SK-N-SH (cell line): ENCODE results near the gene AGFG2. TPM values are rescaled to one million over a fixed set of nuclear protein-coding genes. Genes with fewer than 3 reads are reported as not detected.

Source experiments
- CTCF ChIA-PET: fragments of 300-600, 350-600 bp; formaldehyde crosslinking; extraction: SDS; loops from one replicate; lab custom pipeline; 2021; lab: Yijun Ruan, JAX
- POLR2A ChIA-PET: fragments of 350-600 bp; sonication (Branson Sonifier 250); formaldehyde crosslinking; extraction: SDS; loops from one replicate; lab custom pipeline; 2020; ENCODE audit warnings: antibody characterized with exemption, inconsistent platforms; lab: Yijun Ruan, JAX
- DNase-seq: peaks from one replicate; pipeline ENCODE4 v3.0.0; 2012
- H2AFZ ChIP-seq: fragments of 200-600 bp; sonication (generic); 2 replicates; pipeline ENCODE4 v1.8.1; 2016; ENCODE audit warnings: antibody characterized with exemption, mild to moderate bottlenecking, low read depth
- H3F3A ChIP-seq: fragments of 200-600 bp; sonication (generic); replicated peaks from 2 replicates; pipeline ENCODE3; 2016; ENCODE audit warnings: antibody characterized with exemption, mild to moderate bottlenecking; ENCODE audit not compliant: insufficient read depth
- H3K27ac ChIP-seq, 2 experiments: fragments of 200-500 bp in 1 of 2; fragments of 200-600 bp in 1 of 2; sonication (Bioruptor generic) in 1 of 2; sonication (generic), shearing (Covaris generic) in 1 of 2; 2 replicates each; pipeline versions ENCODE4 v1.5.1 to v1.6.1; 2014 to 2016; ENCODE audit warnings: low read depth in 2 of 2, inconsistent platforms in 1 of 2, low read length in 1 of 2, mild to moderate bottlenecking in 1 of 2, mixed read lengths in 1 of 2
- H3K27me3 ChIP-seq: fragments of 200-600 bp; sonication (generic), shearing (Covaris generic); 2 replicates; pipeline ENCODE4 v1.6.1; 2016; ENCODE audit warnings: mixed run types; ENCODE audit not compliant: insufficient read depth
- H3K36me3 ChIP-seq, 2 experiments: fragments of 200-500 bp in 1 of 2; fragments of 200-600 bp in 1 of 2; sonication (Bioruptor generic) in 1 of 2; sonication (generic) in 1 of 2; replicated peaks in 1 of 2; 2 replicates each; pipeline versions ENCODE3 to v1.5.1; 2014 to 2016; ENCODE audit warnings: low read length in 1 of 2, mild to moderate bottlenecking in 1 of 2; ENCODE audit not compliant: insufficient read depth in 2 of 2, control insufficient read depth in 1 of 2
- H3K4me1 ChIP-seq, 2 experiments: fragments of 200-500 bp in 1 of 2; fragments of 200-600 bp in 1 of 2; sonication (Bioruptor generic) in 1 of 2; sonication (generic), shearing (Covaris generic) in 1 of 2; 2 replicates each; pipeline versions ENCODE4 v1.5.1 to v1.6.1; 2014 to 2016; ENCODE audit warnings: low read depth in 1 of 2, low read length in 1 of 2, mixed run types in 1 of 2; ENCODE audit not compliant: insufficient read depth in 2 of 2, control insufficient read depth in 1 of 2
- H3K4me2 ChIP-seq: fragments of 200-600 bp; sonication (generic), shearing (Covaris generic); 2 replicates; pipeline ENCODE4 v1.6.1; 2017; ENCODE audit warnings: mixed run types
- H3K4me3 ChIP-seq, 2 experiments: fragments of 200-500 bp in 1 of 2; fragments of 200-600 bp in 1 of 2; sonication (Bioruptor generic) in 1 of 2; sonication (generic), shearing (Covaris generic) in 1 of 2; 2 replicates each; pipeline versions ENCODE4 v1.5.1 to v1.8.1; 2014 to 2016; ENCODE audit warnings: low read depth in 2 of 2, inconsistent platforms in 1 of 2, low read length in 1 of 2, mild to moderate bottlenecking in 1 of 2, mixed read lengths in 1 of 2, moderate library complexity in 1 of 2
- H3K79me2 ChIP-seq: fragments of 200-600 bp; sonication (generic); 2 replicates; pipeline ENCODE4 v1.8.1; 2017; ENCODE audit warnings: mild to moderate bottlenecking; ENCODE audit not compliant: insufficient read depth
- H3K9ac ChIP-seq: fragments of 200-600 bp; sonication (generic); 2 replicates; pipeline ENCODE4 v1.6.1; 2017; ENCODE audit warnings: mixed run types
- H3K9me2 ChIP-seq: fragments of 200-600 bp; sonication (generic); 2 replicates; pipeline ENCODE4 v1.6.1; 2017; ENCODE audit warnings: mixed run types
- H3K9me3 ChIP-seq: fragments of 200-600 bp; sonication (generic); 2 replicates; pipeline ENCODE4 v1.6.1; 2017; ENCODE audit warnings: mixed run types, mild to moderate bottlenecking, moderate library complexity
- H4K20me1 ChIP-seq: fragments of 200-600 bp; sonication (generic); 2 replicates; pipeline ENCODE4 v1.6.1; 2017; ENCODE audit warnings: mild to moderate bottlenecking, mixed run types; ENCODE audit not compliant: insufficient read depth
- FOXJ3 ChIP-seq: sonication (generic); formaldehyde crosslinking; IDR thresholded peaks from 2 replicates; pipeline ENCODE4 v1.5.1; 2020; ENCODE audit warnings: mild to moderate bottlenecking, missing genetic modification reagents
- FOXM1 ChIP-seq: IDR thresholded peaks from 2 replicates; pipeline ENCODE4 v1.4.0; 2012; ENCODE audit warnings: low read depth, mild to moderate bottlenecking
- GATA2 ChIP-seq: sonication (generic); formaldehyde crosslinking; IDR thresholded peaks from 2 replicates; pipeline ENCODE4 v1.5.0; 2020; ENCODE audit warnings: mild to moderate bottlenecking, missing genetic modification reagents
- POLR2AphosphoS5 ChIP-seq: IDR thresholded peaks from 2 replicates; pipeline ENCODE4 v1.6.1; 2012; ENCODE audit warnings: low read depth, low read length
- RAD21 ChIP-seq: IDR thresholded peaks from 2 replicates; pipeline ENCODE4 v1.6.1; 2012; ENCODE audit warnings: mild to moderate bottlenecking, low read length
- RXRA ChIP-seq: IDR thresholded peaks from 2 replicates; pipeline ENCODE4 v1.4.0; 2012; ENCODE audit warnings: low read depth, mild to moderate bottlenecking, borderline replicate concordance
- WGBS: methylation state at CpG from one replicate; pipeline ENCODE4 v1.1.6; 2017; ENCODE audit warnings: low lambda C conversion rate; 5-methylcytosine and 5-hydroxymethylcytosine counted together
- polyA plus RNA-seq, 3 experiments: library from polyadenylated mRNA; depleted of rRNA; stranded (reverse); fragments of >200 nt; gene quantifications; 2 replicates each; pipeline ENCODE4 v1.2.3, GENCODE V29; 2012
- TF ChIP-seq, protein P1 (sequence below): IDR thresholded peaks from 2 replicates; pipeline ENCODE4 v1.4.0; 2012; ENCODE audit warnings: low read depth
- TF ChIP-seq, protein P2 (sequence below): fragments of 200-600 bp; sonication (generic); IDR thresholded peaks from 2 replicates; pipeline ENCODE4 v1.6.1; 2017; ENCODE audit warnings: antibody characterized with exemption, mild to moderate bottlenecking, moderate library complexity

AGFG2 gene
- polyA plus RNA-seq, 1 of the 3 experiments (the other 2 are of a cell fraction): 23.1 TPM

DNA sequence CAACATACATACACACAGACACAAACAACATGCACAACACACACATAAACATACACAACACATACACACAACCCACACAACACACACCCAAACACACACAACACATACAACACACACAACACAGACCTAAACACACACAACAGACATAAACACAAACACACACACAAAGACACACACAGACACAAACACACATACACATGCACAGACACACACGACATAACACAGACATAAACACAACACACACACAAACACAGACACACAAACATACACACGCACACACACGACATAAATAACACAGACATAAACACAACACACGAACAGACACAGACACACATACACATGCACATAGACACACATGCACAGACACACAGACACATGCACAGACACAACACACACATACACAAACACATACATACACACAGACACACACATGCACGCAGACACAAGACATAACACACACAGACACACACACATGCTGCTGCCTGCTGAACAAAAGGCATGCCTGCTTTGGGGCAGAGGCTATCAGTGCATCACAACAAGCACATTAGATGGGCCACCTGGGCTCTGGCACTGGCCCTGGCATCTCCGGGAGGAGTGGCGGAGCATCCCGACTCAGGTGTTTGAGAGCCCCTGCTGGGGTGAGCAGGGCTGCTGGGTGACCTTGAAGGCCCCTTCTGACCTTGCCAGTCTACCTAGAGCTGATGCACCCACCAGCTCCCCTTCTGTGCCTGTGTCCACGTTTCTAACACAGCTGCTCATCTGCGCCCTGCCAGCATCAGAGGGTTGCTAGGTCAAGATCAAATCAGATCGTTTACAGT is 41.7 kb downstream of the AGFG2 start:
- 81% methylated on average over 10 of the region's 11 CpGs for WGBS
- H3K9me2 ChIP-seq: no peaks in the 10 kb centered on the region
- TF ChIP-seq, protein P1, sequence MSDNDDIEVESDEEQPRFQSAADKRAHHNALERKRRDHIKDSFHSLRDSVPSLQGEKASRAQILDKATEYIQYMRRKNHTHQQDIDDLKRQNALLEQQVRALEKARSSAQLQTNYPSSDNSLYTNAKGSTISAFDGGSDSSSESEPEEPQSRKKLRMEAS: no peak
- TF ChIP-seq GATA2 (CRISPR knock-in tag): peak; percentile 29; the same call in 1 of the 2 replicates
- TF ChIP-seq, all 33 proteins: peak for 1
- Histone ChIP-seq H3K4me3 (no peak overlapping the region), H3K4me2 (no peak overlapping the region), H3K4me1 (peaks cover 6 to 15% of the 10 kb centered on the region in 2 experiments; a peak in 2 of 4 replicates), H3K9ac (no peak overlapping the region), H3K79me2 (peaks cover 31% of the 10 kb centered on the region), H2AFZ (no peak overlapping the region), H3K36me3 (peaks cover 21 to 45% of the 10 kb centered on the region in 2 experiments), H3F3A (no peaks in the 10 kb centered on the region), H4K20me1 (peaks cover 32% of the 10 kb centered on the region), H3K9me3 (no peaks in the 10 kb centered on the region), H3K27ac (no peak overlapping the region), H3K27me3 (no peaks in the 10 kb centered on the region)
- no peak for DNase-seq
- ChIA-PET CTCF (interaction anchor here (1.1 to 11.9 kb wide), 3 partner anchors 10 to 21 kb away, joined by 4 to 149 read pairs (median 7); no protein-coding TSS in a partner anchor), POLR2A (no interaction called here)

DNA sequence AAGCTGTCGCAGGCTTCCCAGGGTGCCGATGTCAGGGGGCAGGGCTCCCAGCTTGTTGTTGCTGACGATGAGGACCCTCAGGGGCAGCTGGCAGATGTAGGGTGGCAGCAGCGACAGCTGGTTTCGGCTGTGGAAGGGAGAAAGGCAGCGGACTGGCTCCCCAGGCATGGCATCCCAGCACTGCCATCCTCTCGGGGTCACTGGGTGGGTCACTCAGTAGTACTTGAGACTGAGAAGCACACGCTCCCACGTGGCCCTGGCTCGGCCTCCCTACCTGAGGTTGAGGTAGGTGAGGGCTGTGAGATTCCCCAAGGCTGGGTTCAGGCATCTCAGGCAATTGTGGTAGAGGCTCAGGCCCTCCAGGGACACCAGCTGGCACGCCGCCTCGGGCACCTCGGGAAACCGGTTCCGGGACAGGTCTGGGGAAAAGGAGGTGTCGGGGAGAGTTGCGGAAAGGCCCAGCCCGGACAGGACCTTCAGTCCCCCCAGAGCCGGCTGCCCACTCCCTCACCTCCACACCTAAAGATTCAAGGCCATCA is 43.1 kb downstream of the AGFG2 start:
- Histone ChIP-seq H3K27me3 (no peaks in the 10 kb centered on the region), H3K9me2 (no peaks in the 10 kb centered on the region), H3K4me2 (no peak overlapping the region), H4K20me1 (peaks cover 32% of the 10 kb centered on the region), H3K36me3 (peaks cover 13 to 33% of the 10 kb centered on the region in 2 experiments), H2AFZ (no peak overlapping the region), H3K9ac (no peak overlapping the region), H3K9me3 (no peaks in the 10 kb centered on the region), H3K4me3 (no peak overlapping the region), H3K27ac (no peak overlapping the region), H3F3A (no peaks in the 10 kb centered on the region), H3K4me1 (peaks cover 6 to 15% of the 10 kb centered on the region in 2 experiments; a peak in 2 of 4 replicates), H3K79me2 (peaks cover 33% of the 10 kb centered on the region)
- TF ChIP-seq RXRA: no peak
- TF ChIP-seq RAD21: no peak
- TF ChIP-seq FOXM1: no peak
- no peak for TF ChIP-seq POLR2AphosphoS5
- no peak for TF ChIP-seq FOXJ3 (CRISPR knock-in tag)
- TF ChIP-seq, protein P2, sequence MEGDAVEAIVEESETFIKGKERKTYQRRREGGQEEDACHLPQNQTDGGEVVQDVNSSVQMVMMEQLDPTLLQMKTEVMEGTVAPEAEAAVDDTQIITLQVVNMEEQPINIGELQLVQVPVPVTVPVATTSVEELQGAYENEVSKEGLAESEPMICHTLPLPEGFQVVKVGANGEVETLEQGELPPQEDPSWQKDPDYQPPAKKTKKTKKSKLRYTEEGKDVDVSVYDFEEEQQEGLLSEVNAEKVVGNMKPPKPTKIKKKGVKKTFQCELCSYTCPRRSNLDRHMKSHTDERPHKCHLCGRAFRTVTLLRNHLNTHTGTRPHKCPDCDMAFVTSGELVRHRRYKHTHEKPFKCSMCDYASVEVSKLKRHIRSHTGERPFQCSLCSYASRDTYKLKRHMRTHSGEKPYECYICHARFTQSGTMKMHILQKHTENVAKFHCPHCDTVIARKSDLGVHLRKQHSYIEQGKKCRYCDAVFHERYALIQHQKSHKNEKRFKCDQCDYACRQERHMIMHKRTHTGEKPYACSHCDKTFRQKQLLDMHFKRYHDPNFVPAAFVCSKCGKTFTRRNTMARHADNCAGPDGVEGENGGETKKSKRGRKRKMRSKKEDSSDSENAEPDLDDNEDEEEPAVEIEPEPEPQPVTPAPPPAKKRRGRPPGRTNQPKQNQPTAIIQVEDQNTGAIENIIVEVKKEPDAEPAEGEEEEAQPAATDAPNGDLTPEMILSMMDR: no peak
- ChIA-PET CTCF (interaction anchor here (1.1 to 11.9 kb wide), 4 partner anchors 11 to 114 kb away, joined by 4 to 149 read pairs (median 6); no protein-coding TSS in a partner anchor), POLR2A (no interaction called here)
- DNase-seq: no peak
- 92% methylated on average over 18 of the region's 20 CpGs for WGBS
